Measurements from ENCODE around the gene LIMK2. TPM values are rescaled to one million over a fixed set of nuclear protein-coding genes. Genes with fewer than 3 reads are reported as not detected.
"Not testable (repeated sequence)": the region's sequence is repeated elsewhere in the genome, so short reads cannot be mapped to it uniquely, and the experiment has no call there.

The LIMK2 gene
- 36.6 and 43.9 TPM in 2 replicates for total RNA-seq (2014; rRNA removed; shearing (Covaris generic))
- polyA plus RNA-seq (2015; cell fraction: cytosol; rRNA removed) = 29.2 and 42.2 TPM in 2 replicates
- polyA plus RNA-seq (2015; cell fraction: nucleus; rRNA removed) = 60.3 and 66.3 TPM in 2 replicates

GRCh38 chr22:31211862-31212730, at the start of gene LIMK2:
LIMK2 (plus strand) TSS chr22:31212298; CDS start chr22:31212409, 111 bp downstream.
- peak; percentile 89 for DNase-seq (ENCODE audit: low read depth, low spot score)
- in situ Hi-C loops (cut with HindIII; ENCODE audit: low pct_unique_long_range_greater_than_20kb, low sequenced_read_pairs) = no loop called here

DNA sequence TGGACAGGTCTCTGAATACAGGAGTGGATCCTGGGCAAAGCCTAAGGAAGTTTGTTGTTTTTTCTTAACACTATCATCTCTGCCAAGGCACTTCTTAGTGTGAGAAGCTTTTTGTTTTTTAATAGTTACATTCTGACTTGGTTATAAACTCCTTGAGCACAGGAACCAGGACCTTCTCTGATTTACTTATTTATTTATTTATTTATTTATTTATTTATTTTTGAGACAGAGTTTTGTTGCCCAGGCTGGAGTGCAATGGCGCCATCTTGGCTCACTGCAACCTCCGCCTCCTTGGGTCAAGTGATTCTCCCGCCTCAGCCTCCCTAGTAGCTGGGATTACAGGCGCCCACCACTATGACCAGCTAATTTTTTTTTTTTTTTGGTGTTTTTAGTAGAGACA, 41.1 kb upstream of the LIMK2 start:
- in situ Hi-C loops (cut with HindIII; ENCODE audit: low pct_unique_long_range_greater_than_20kb, low sequenced_read_pairs) = no loop called here
- DNase-seq (ENCODE audit: low read depth, low spot score) = no peak

DNA sequence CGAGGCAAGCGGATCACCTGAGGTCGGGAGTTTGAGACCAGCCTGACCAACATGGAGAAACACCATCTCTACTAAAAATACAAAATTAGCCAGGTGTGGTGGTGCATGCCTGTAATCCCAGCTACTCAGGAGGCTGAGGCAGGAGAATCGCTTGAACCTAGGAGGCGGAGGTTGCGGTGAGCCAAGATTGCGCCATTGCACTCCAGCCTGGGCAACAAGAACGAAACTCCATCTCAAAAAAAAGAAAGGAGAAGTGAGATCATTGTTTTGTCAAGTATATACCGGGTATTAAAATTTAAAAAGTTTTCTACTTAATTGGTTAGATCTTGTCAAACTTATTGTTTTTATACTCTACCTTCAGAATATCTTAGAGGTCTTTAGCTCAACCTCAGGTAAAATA, 40.4 kb upstream of the LIMK2 start:
- DNase-seq (ENCODE audit: low read depth, low spot score); in situ Hi-C loops (cut with HindIII; ENCODE audit: low pct_unique_long_range_greater_than_20kb, low sequenced_read_pairs): not testable (repeated sequence)

GRCh38 chr22:31173386-31174145, 38.5 kb upstream of the LIMK2 start:
- in situ Hi-C loops (cut with HindIII; ENCODE audit: low pct_unique_long_range_greater_than_20kb, low sequenced_read_pairs) = no loop called here
- no peak for DNase-seq (ENCODE audit: low read depth, low spot score)

GRCh38 chr22:31176923-31177322, 35.2 kb upstream of the LIMK2 start:
- in situ Hi-C loops (cut with HindIII; ENCODE audit: low pct_unique_long_range_greater_than_20kb, low sequenced_read_pairs) = no loop called here
- DNase-seq (ENCODE audit: low read depth, low spot score) = no peak

DNA sequence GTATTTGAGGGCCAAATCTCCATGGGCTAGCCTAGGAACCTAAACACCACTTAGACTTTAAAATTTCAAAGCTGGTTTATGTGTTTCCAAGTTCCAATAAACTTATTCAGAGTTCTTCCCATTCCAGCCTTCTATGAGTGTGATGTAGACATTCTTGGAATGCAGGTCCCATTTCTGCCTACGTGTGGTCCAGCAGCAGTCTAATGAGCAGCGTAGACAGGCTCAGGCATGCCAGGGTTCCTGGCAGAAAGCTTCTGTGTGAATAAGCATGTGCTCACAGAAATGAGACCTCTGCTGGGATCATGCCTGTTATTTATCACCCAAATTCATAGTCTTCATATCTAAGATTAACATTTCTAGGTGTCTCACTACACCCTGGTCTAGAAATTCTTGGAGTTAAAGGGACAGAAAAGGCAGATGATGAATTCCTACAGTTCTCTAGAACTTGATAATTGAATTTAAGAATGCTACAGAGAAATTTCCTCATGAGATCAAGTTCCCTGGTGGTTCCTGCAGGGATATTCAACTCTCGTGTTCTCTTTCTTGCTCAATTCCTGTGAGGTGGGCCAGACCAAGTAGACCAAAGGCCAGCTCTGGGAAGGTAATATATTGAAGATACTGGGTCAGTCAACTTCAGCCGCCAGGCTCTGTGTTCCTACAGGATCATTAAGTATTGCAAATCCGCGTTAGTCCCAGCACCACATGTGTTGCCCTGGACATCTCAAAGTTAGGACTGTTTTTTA, 34.5 kb upstream of the LIMK2 start:
- DNase-seq (ENCODE audit: low read depth, low spot score) = no peak
- in situ Hi-C loops (cut with HindIII; ENCODE audit: low pct_unique_long_range_greater_than_20kb, low sequenced_read_pairs) = no loop called here

DNA sequence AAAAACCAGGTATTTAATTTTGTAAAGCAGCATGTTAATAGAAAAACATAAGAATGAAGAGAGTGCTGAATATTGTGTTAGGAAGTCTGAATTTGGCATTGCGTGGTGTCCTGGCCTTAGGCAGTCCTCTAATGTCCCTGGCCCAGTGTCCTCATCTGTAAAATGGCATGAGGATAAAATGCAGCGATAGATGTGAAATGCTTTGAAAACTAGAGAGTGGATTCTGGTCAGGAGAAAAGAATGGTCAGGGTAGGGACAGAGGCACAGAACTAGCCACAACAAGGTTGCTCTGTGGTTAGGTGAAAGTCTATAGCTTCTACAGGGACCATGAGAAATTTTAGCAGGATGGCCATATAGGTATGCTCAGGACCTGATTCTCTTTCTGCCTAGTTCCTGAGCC, 33.2 kb upstream of the LIMK2 start:
- in situ Hi-C loops (cut with HindIII; ENCODE audit: low pct_unique_long_range_greater_than_20kb, low sequenced_read_pairs) = no loop called here
- DNase-seq (ENCODE audit: low read depth, low spot score) = no peak

- in situ Hi-C loops (cut with HindIII; ENCODE audit: low pct_unique_long_range_greater_than_20kb, low sequenced_read_pairs) = no loop called here
- DNase-seq (ENCODE audit: low read depth, low spot score) = no peak
Observed at GRCh38 chr22:31179345-31179744, 32.8 kb upstream of the LIMK2 start.

- in situ Hi-C loops (cut with HindIII; ENCODE audit: low pct_unique_long_range_greater_than_20kb, low sequenced_read_pairs) = no loop called here
- DNase-seq (ENCODE audit: low read depth, low spot score) = no peak
Observed at GRCh38 chr22:31184015-31184414, 28.1 kb upstream of the LIMK2 start.

- DNase-seq (ENCODE audit: low read depth, low spot score) = no peak
Observed at GRCh38 chr22:31185056-31185455, 27.0 kb upstream of the LIMK2 start.

DNA sequence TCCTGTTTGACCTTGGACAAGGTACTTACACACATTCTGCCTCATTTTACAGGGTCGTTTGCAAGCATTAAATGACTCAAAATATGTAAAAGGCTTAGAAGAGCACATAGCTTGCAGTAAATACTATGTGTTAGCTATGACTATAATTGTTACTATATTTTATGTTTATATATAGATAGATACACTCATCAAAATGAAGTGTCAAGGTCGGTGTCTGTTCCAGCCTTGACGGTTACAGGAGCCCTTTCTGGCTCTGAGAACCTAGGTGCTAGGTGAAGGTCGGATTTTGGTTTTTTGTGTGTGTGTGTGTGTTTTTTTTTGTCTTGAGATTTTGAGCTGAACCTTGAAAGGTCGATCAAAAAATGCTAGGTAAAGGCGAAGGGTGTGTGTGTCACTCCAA, 24.5 kb upstream of the LIMK2 start:
- no peak for DNase-seq (ENCODE audit: low read depth, low spot score)
- in situ Hi-C loops (cut with HindIII; ENCODE audit: low pct_unique_long_range_greater_than_20kb, low sequenced_read_pairs) = no loop called here

More at GRCh38 chr22:31185056-31185455, 27.0 kb upstream of the LIMK2 start:
- in situ Hi-C loops (cut with HindIII; ENCODE audit: low pct_unique_long_range_greater_than_20kb, low sequenced_read_pairs) = no loop called here

- in situ Hi-C loops (cut with HindIII; ENCODE audit: low pct_unique_long_range_greater_than_20kb, low sequenced_read_pairs) = no loop called here
- peak; percentile 51 for DNase-seq (ENCODE audit: low read depth, low spot score)
Observed at GRCh38 chr22:31192513-31192912, 19.6 kb upstream of the LIMK2 start.

DNA sequence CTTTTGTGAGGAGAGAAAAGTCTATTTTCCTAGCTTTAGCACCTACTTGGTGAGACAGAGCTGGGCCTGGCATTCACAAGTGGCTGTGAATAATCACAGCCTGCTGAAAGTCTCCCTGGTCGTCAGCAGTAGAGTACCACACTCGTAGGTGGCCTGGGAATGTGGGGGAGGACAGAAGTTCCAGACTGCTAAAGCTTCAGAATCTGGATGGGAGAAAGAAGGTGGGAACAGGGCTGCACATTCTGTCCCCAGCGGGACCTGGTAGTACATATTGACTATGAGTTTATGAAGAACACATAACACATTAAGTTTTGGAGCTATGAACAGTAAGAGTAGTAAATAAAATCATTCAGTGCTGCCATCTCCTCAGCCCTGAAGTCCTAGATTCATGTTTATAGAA, 19.0 kb upstream of the LIMK2 start:
- in situ Hi-C loops (cut with HindIII; ENCODE audit: low pct_unique_long_range_greater_than_20kb, low sequenced_read_pairs) = no loop called here
- peak; percentile 47 for DNase-seq (ENCODE audit: low read depth, low spot score)

GRCh38 chr22:31194681-31195080, 17.4 kb upstream of the LIMK2 start:
- DNase-seq (ENCODE audit: low read depth, low spot score); in situ Hi-C loops (cut with HindIII; ENCODE audit: low pct_unique_long_range_greater_than_20kb, low sequenced_read_pairs): not testable (repeated sequence)

GRCh38 chr22:31199187-31199586, 12.9 kb upstream of the LIMK2 start:
- in situ Hi-C loops (cut with HindIII; ENCODE audit: low pct_unique_long_range_greater_than_20kb, low sequenced_read_pairs) = no loop called here
- no peak for DNase-seq (ENCODE audit: low read depth, low spot score)

DNA sequence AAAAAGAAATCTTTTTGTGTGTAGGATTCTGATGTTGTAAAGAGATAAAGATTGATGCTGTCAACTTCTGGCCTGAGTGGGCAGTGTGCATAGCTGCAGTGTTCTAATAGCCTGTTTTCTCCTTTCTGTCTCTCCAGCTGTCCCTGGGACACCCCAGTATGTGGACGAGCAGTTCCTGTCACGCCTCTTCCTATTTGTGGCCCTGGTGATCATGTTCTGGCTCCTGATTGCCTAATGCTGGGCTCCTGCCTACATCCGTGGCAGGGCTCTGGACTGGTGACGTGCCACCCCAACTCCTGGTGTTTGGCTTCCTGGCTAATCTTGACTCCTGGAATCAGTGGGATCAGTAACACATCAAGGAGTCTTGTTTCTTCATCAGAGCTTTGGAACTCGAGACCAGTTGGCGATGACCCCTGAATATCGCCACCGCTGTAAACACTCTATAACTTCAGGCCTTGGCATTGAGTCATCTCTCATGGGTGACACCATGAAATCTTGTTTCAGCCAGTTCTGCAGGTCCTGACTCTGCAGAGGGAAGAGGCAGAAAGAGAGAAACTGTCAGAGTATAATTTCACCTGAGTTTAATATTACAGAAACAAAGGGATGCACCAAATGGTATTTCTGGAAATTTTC, 7.6 kb upstream of the LIMK2 start:
- DNase-seq (ENCODE audit: low read depth, low spot score); in situ Hi-C loops (cut with HindIII; ENCODE audit: low pct_unique_long_range_greater_than_20kb, low sequenced_read_pairs): not testable (repeated sequence)

DNA sequence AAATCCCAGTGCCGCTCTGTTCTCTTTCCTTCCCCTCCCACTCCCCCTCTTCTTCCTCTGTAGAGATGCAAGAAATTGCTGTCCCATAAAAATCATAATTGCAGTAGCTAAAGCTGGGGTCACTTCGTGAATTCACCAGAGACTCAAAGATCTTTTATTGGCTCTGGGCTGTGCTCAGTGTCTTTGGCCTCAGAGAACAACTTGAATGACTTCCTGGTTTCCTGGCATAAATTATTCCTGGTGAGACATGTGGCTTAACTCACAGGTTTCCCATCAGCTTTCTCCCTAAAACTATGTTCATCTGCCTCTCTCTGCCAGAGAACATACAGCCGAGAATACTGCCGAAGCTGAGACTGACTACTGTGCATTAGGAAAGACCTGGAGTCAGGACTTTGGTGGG, 7.0 kb upstream of the LIMK2 start:
- in situ Hi-C loops (cut with HindIII; ENCODE audit: low pct_unique_long_range_greater_than_20kb, low sequenced_read_pairs); DNase-seq (ENCODE audit: low read depth, low spot score): not testable (repeated sequence)
